Osteocyte (in vitro differentiated cells): ENCODE data around the gene JUNB. TPM values are rescaled to one million over a fixed set of nuclear protein-coding genes. Genes with fewer than 3 reads are reported as not detected.
"Not testable (repeated sequence)": the region's sequence is repeated elsewhere in the genome, so short reads cannot be mapped to it uniquely, and the experiment has no call there.

Experiments used
- DNase-seq: peaks from one replicate; pipeline ENCODE4 v3.0.0; 2021; ENCODE audit warnings: mixed read lengths; ENCODE audit not compliant: unreplicated experiment; ENCODE audit errors: extremely low spot score
- H3K27ac Mint-ChIP-seq: one replicate; pipeline ENCODE4 v1.8.0; 2021; ENCODE audit warnings: mild to moderate bottlenecking, mixed read lengths; ENCODE audit not compliant: unreplicated experiment
- H3K27me3 Mint-ChIP-seq: one replicate; pipeline ENCODE4 v1.8.0; 2021; ENCODE audit warnings: mixed read lengths; ENCODE audit not compliant: unreplicated experiment
- H3K36me3 Mint-ChIP-seq: one replicate; pipeline ENCODE4 v1.8.0; 2021; ENCODE audit warnings: mixed read lengths; ENCODE audit not compliant: unreplicated experiment
- H3K4me1 Mint-ChIP-seq: one replicate; pipeline ENCODE4 v1.8.0; 2021; ENCODE audit warnings: mixed read lengths; ENCODE audit not compliant: unreplicated experiment
- H3K4me3 Mint-ChIP-seq: one replicate; pipeline ENCODE4 v1.8.0; 2021; ENCODE audit warnings: mild to moderate bottlenecking, moderate library complexity, mixed read lengths; ENCODE audit not compliant: unreplicated experiment
- H3K9me3 Mint-ChIP-seq: one replicate; pipeline ENCODE4 v1.8.0; 2021; ENCODE audit warnings: mixed read lengths; ENCODE audit not compliant: unreplicated experiment
- CTCF ChIP-seq: fragments of 200-600 bp; sonication (generic); IDR thresholded peaks from 2 replicates; pipeline ENCODE4 v1.5.0; 2021; ENCODE audit warnings: antibody characterized with exemption, mild to moderate bottlenecking, moderate library complexity
- total RNA-seq: library from RNA; stranded (reverse); gene quantifications from 2 replicates; pipeline ENCODE4 v1.2.1, GENCODE V29; 2021

JUNB gene
- total RNA-seq, 1 donor from 2014 or later: 158 TPM

GRCh38 chr19:12797141-12797587 lies 5.9 kb downstream of the JUNB start:
- Mint-ChIP-seq H3K27ac (no peak overlapping the region), H3K9me3 (no peaks in the 10 kb centered on the region), H3K27me3 (no peaks in the 10 kb centered on the region), H3K36me3 (peaks cover 2% of the 10 kb centered on the region), H3K4me3 (no peak overlapping the region), H3K4me1 (peaks cover 28% of the 10 kb centered on the region)
- DNase-seq: no peak
- TF ChIP-seq CTCF: no peak

GRCh38 chr19:12797607-12798006 lies 6.3 kb downstream of the JUNB start:
- peaks cover 32% of the 10 kb centered on the region for H3K4me1 Mint-ChIP-seq
- not testable (repeated sequence) for H3K27me3 Mint-ChIP-seq, DNase-seq, H3K9me3 Mint-ChIP-seq, H3K4me3 Mint-ChIP-seq, H3K36me3 Mint-ChIP-seq, H3K27ac Mint-ChIP-seq

GRCh38 chr19:12799742-12800465 lies 8.6 kb downstream of the JUNB start:
- Mint-ChIP-seq H3K27me3 (no peaks in the 10 kb centered on the region), H3K4me1 (peaks cover 25% of the 10 kb centered on the region), H3K36me3 (no peaks in the 10 kb centered on the region), H3K4me3 (peak overlapping the region; percentile 85), H3K9me3 (no peaks in the 10 kb centered on the region), H3K27ac (no peak overlapping the region)
- TF ChIP-seq CTCF: no peak
- DNase-seq: no peak

- no peak overlapping the region for H3K27ac Mint-ChIP-seq
- no peaks in the 10 kb centered on the region for H3K36me3 Mint-ChIP-seq
- TF ChIP-seq CTCF: no peak
- peak overlapping the region; percentile 85 for H3K4me3 Mint-ChIP-seq
- DNase-seq: no peak
- no peaks in the 10 kb centered on the region for H3K9me3 Mint-ChIP-seq
- H3K4me1 Mint-ChIP-seq: peaks cover 24% of the 10 kb centered on the region
- no peaks in the 10 kb centered on the region for H3K27me3 Mint-ChIP-seq
Measured at GRCh38 chr19:12800466-12800770, 9.1 kb downstream of the JUNB start.

GRCh38 chr19:12800923-12801465 lies 9.7 kb downstream of the JUNB start:
- Mint-ChIP-seq H3K9me3 (no peaks in the 10 kb centered on the region), H3K36me3 (no peaks in the 10 kb centered on the region), H3K27ac (peak overlapping the region; percentile 31), H3K27me3 (no peaks in the 10 kb centered on the region), H3K4me1 (peaks cover 22% of the 10 kb centered on the region), H3K4me3 (peak overlapping the region; percentile 85)
- no peak for TF ChIP-seq CTCF
- DNase-seq: no peak
